Measurements from ENCODE around the gene APH1B.

DNA sequence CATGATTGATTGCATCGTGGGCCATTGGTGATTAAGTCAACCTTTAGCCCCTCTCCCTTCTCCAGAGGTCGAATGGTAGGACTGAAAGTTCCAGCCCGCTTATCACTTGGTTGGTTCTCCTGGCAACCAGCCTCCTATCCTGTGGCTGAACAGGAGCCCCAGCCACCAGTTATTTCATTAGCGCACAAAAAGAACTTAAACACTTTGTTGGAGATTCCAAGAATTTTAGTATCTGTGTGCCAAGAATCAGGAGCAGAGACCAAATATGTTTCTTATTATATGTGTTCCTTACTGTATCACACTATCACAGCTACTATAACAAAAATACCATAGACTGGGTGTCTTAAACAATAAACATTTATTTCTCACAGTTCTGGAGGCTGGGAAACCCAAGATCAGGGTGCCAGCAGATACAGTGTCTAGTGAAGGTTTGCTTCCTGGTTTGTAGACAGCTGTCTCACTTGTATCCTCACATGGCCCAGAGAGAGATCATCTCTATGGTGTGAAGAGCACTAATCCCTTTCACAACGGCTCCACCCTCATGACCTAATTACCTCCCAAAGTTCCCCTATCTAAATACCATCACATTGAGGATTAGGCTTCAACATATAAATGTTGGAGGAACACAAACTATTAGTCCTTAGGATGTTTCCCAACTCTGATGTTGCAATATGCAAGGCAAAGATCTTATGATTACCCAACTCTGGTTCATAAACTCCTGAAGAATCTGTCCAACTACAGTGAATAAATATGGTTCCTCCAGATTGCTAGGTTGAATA is 30.5 kb upstream of the APH1B start:
- TF ChIP-seq SP1 (IDR thresholded peaks at IDR 0.05): no peak
- no peak for TF ChIP-seq FOXM1 (IDR thresholded peaks at IDR 0.05; ENCODE audit: borderline replicate concordance)
- no peak for TF ChIP-seq ZNF384 (IDR thresholded peaks at IDR 0.05)
- TF ChIP-seq FOXA1 (IDR thresholded peaks at IDR 0.05): no peak
- TF ChIP-seq NFRKB (IDR thresholded peaks at IDR 0.05): no peak
- TF ChIP-seq, protein P1, sequence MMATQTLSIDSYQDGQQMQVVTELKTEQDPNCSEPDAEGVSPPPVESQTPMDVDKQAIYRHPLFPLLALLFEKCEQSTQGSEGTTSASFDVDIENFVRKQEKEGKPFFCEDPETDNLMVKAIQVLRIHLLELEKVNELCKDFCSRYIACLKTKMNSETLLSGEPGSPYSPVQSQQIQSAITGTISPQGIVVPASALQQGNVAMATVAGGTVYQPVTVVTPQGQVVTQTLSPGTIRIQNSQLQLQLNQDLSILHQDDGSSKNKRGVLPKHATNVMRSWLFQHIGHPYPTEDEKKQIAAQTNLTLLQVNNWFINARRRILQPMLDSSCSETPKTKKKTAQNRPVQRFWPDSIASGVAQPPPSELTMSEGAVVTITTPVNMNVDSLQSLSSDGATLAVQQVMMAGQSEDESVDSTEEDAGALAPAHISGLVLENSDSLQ (IDR thresholded peaks at IDR 0.05): no peak
- no peak for TF ChIP-seq ARNT (IDR thresholded peaks at IDR 0.05)
- no peak for TF ChIP-seq ELF4 (IDR thresholded peaks at IDR 0.05)

All from HEK293T (cell line).